ENCODE results near the gene SPINK13.
"Not testable (repeated sequence)": the region's sequence is repeated elsewhere in the genome, so short reads cannot be mapped to it uniquely, and the experiment has no call there.

Gene SPINK13

GRCh38 chr5:148268566-148268965 is at the start of gene SPINK13:
SPINK13 (plus strand) TSS chr5:148268794; CDS start chr5:148270073, 1,279 bp downstream.
- no peak for DNase-seq (ENCODE audit: low spot score)

GRCh38 chr5:148221508-148221907 is 47.1 kb upstream of the SPINK13 start:
- DNase-seq (ENCODE audit: low spot score) = no peak

GRCh38 chr5:148224117-148224742 is 44.4 kb upstream of the SPINK13 start:
- no peak for DNase-seq (ENCODE audit: low spot score)

- no peak for DNase-seq (ENCODE audit: low spot score)
Measured at GRCh38 chr5:148228392-148228984, 40.1 kb upstream of the SPINK13 start.

- no peak for DNase-seq (ENCODE audit: low spot score)
Measured at GRCh38 chr5:148229840-148230239, 38.8 kb upstream of the SPINK13 start.

GRCh38 chr5:148230240-148230639 is 38.4 kb upstream of the SPINK13 start:
- no peak for DNase-seq (ENCODE audit: low spot score)

- DNase-seq (ENCODE audit: low spot score) = no peak
Measured at GRCh38 chr5:148237785-148238417, 30.7 kb upstream of the SPINK13 start.

- no peak for DNase-seq (ENCODE audit: low spot score)
Measured at GRCh38 chr5:148238418-148238794, 30.2 kb upstream of the SPINK13 start, which contains the start of gene MARCOL. MARCOL (plus strand) TSS chr5:148238525; CDS start chr5:148238598, 73 bp downstream.

GRCh38 chr5:148248894-148249293 is 19.7 kb upstream of the SPINK13 start:
- DNase-seq (ENCODE audit: low spot score) = no peak

- no peak for DNase-seq (ENCODE audit: low spot score)
Measured at GRCh38 chr5:148255456-148255855, 13.1 kb upstream of the SPINK13 start.

- no peak for DNase-seq (ENCODE audit: low spot score)
Measured at GRCh38 chr5:148259288-148259687, 9.3 kb upstream of the SPINK13 start.

- no peak for DNase-seq (ENCODE audit: low spot score)
Measured at GRCh38 chr5:148261221-148261620, 7.4 kb upstream of the SPINK13 start.

- DNase-seq (ENCODE audit: low spot score) = no peak
Measured at GRCh38 chr5:148267962-148268361, 632 bp upstream of the SPINK13 start.

- not testable (repeated sequence) for DNase-seq (ENCODE audit: low spot score)
Measured at GRCh38 chr5:148275129-148275528, 6.5 kb downstream of the SPINK13 start.

- not testable (repeated sequence) for DNase-seq (ENCODE audit: low spot score)
Measured at GRCh38 chr5:148280893-148281292, 12.3 kb downstream of the SPINK13 start.

GRCh38 chr5:148281336-148281735 is 12.7 kb downstream of the SPINK13 start:
- DNase-seq (ENCODE audit: low spot score) = not testable (repeated sequence)

- no peak for DNase-seq (ENCODE audit: low spot score)
Measured at GRCh38 chr5:148290271-148291195, 21.9 kb downstream of the SPINK13 start.

- no peak for DNase-seq (ENCODE audit: low spot score)
Measured at GRCh38 chr5:148297731-148298130, 29.1 kb downstream of the SPINK13 start.

GRCh38 chr5:148306446-148306845 is 37.9 kb downstream of the SPINK13 start:
- DNase-seq (ENCODE audit: low spot score) = no peak

GRCh38 chr5:148309019-148309418 is 40.4 kb downstream of the SPINK13 start:
- DNase-seq (ENCODE audit: low spot score) = no peak

- no peak for DNase-seq (ENCODE audit: low spot score)
Measured at GRCh38 chr5:148309746-148310145, 41.2 kb downstream of the SPINK13 start.

GRCh38 chr5:148311484-148311883 is 42.9 kb downstream of the SPINK13 start:
- no peak for DNase-seq (ENCODE audit: low spot score)
